GM21515 (cell line): ENCODE measurements around the gene BANP.
"Not testable (repeated sequence)": the region's sequence is repeated elsewhere in the genome, so short reads cannot be mapped to it uniquely, and the experiment has no call there.

Experiments
- ATAC-seq: cut with Tn5 transposase; IDR thresholded peaks from one replicate; pipeline ENCODE4 v1.9.1; 2021; ENCODE audit not compliant: unreplicated experiment

Gene BANP

GRCh38 chr16:88026964-88027938 is 76.0 kb downstream of the BANP start:
- no peak for ATAC-seq

- ATAC-seq: not testable (repeated sequence)
Measured at GRCh38 chr16:88028177-88028930, 77.1 kb downstream of the BANP start.

- ATAC-seq: no peak
Measured at GRCh38 chr16:88030498-88030897, 79.3 kb downstream of the BANP start.

GRCh38 chr16:88030961-88031360 is 79.7 kb downstream of the BANP start:
- not testable (repeated sequence) for ATAC-seq

- ATAC-seq: not testable (repeated sequence)
Measured at GRCh38 chr16:88033003-88033740, 81.9 kb downstream of the BANP start.

- ATAC-seq: no peak
Measured at GRCh38 chr16:88034770-88035169, 83.5 kb downstream of the BANP start.

GRCh38 chr16:88035292-88035691 is 84.1 kb downstream of the BANP start:
- no peak for ATAC-seq

GRCh38 chr16:88035884-88036639 is 84.8 kb downstream of the BANP start:
- not testable (repeated sequence) for ATAC-seq

- not testable (repeated sequence) for ATAC-seq
Measured at GRCh38 chr16:88036640-88036996, 85.4 kb downstream of the BANP start.

- not testable (repeated sequence) for ATAC-seq
Measured at GRCh38 chr16:88037359-88037758, 86.1 kb downstream of the BANP start.

GRCh38 chr16:88037876-88038525 is 86.8 kb downstream of the BANP start:
- not testable (repeated sequence) for ATAC-seq

GRCh38 chr16:88038526-88038908 is 87.3 kb downstream of the BANP start:
- ATAC-seq: not testable (repeated sequence)

- ATAC-seq: no peak
Measured at GRCh38 chr16:88039591-88039990, 88.4 kb downstream of the BANP start.

- ATAC-seq: not testable (repeated sequence)
Measured at GRCh38 chr16:88040196-88040876, 89.1 kb downstream of the BANP start.

GRCh38 chr16:88040877-88041244 is 89.6 kb downstream of the BANP start:
- ATAC-seq: not testable (repeated sequence)

GRCh38 chr16:88041506-88041905 is 90.3 kb downstream of the BANP start:
- ATAC-seq: not testable (repeated sequence)

- not testable (repeated sequence) for ATAC-seq
Measured at GRCh38 chr16:88041986-88042562, 90.8 kb downstream of the BANP start.

- ATAC-seq: not testable (repeated sequence)
Measured at GRCh38 chr16:88043208-88043910, 92.1 kb downstream of the BANP start.
